IMR-90 (cell line): Measurements from ENCODE around the gene TOMM34. TPM values are rescaled to one million over a fixed set of nuclear protein-coding genes. Genes with fewer than 3 reads are reported as not detected.

Experiments
- ATAC-seq: fragments of 200-7000 bp; cut with Tn5 transposase; 2 replicates; pipeline ENCODE4 v1.9.1; 2020; ENCODE audit warnings: low read depth, mild to moderate bottlenecking, moderate library complexity
- BruUV-seq: library from RNA; stranded (reverse); fragments of 400-500 nt; replicated peaks from 2 replicates; lab custom pipeline; 2021; lab: Mats Ljungman, UMichigan
- CTCF ChIA-PET: fragments of 300-600 bp; formaldehyde crosslinking; extraction: SDS; loops from one replicate; lab custom pipeline; 2021; ENCODE audit warnings: antibody characterized with exemption; lab: Yijun Ruan, JAX
- POLR2A ChIA-PET: fragments of 300-600 bp; sonication (Branson Sonifier 250); formaldehyde crosslinking; loops from one replicate; lab custom pipeline; 2022; ENCODE audit warnings: antibody characterized with exemption; ENCODE audit not compliant: unreplicated experiment; lab: Charles Lee
- DNase-seq: peaks from one replicate; pipeline ENCODE4 v3.0.0; 2013
- H2AFZ ChIP-seq: replicated peaks from 2 replicates; pipeline ENCODE3; 2013; ENCODE audit warnings: low read length, mild to moderate bottlenecking; ENCODE audit not compliant: poor library complexity
- H2AK5ac ChIP-seq: 2 replicates; pipeline ENCODE4 v1.6.1; 2013; ENCODE audit warnings: low read depth, low read length, inconsistent platforms
- H2AK9ac ChIP-seq: replicated peaks from 2 replicates; pipeline ENCODE3; 2013; ENCODE audit warnings: mild to moderate bottlenecking, low read depth, low read length, moderate library complexity; ENCODE audit not compliant: poor library complexity
- H2BK120ac ChIP-seq: 2 replicates; pipeline ENCODE4 v1.6.1; 2013; ENCODE audit warnings: low read depth, low read length, inconsistent platforms
- H2BK15ac ChIP-seq: 3 replicates; pipeline ENCODE4 v1.6.1; 2013; ENCODE audit warnings: low read depth, low read length, inconsistent platforms
- H2BK20ac ChIP-seq: 2 replicates; pipeline ENCODE4 v1.6.1; 2013; ENCODE audit warnings: low read depth, mild to moderate bottlenecking, inconsistent platforms, low read length, moderate library complexity
- H2BK5ac ChIP-seq: 2 replicates; pipeline ENCODE4 v1.6.1; 2013; ENCODE audit warnings: mild to moderate bottlenecking, low read depth, low read length, inconsistent platforms; ENCODE audit not compliant: poor library complexity, severe bottlenecking
- H3K14ac ChIP-seq: replicated peaks from 2 replicates; pipeline ENCODE4 v1.6.1; 2013; ENCODE audit warnings: low read depth, low read length, inconsistent platforms
- H3K18ac ChIP-seq: 2 replicates; pipeline ENCODE4 v1.6.1; 2013; ENCODE audit warnings: low read depth, low read length, control low read depth
- H3K23ac ChIP-seq: 2 replicates; pipeline ENCODE4 v1.6.1; 2013; ENCODE audit warnings: low read depth, low read length, inconsistent platforms
- H3K27ac ChIP-seq: 2 replicates; pipeline ENCODE4 v1.5.1; 2013; ENCODE audit warnings: mild to moderate bottlenecking, control low read depth, low read length; ENCODE audit not compliant: insufficient read depth
- H3K27me3 ChIP-seq: 2 replicates; pipeline ENCODE4 v1.6.1; 2013; ENCODE audit warnings: low read length; ENCODE audit not compliant: control insufficient read depth, insufficient read depth
- H3K36me3 ChIP-seq: 2 replicates; pipeline ENCODE4 v1.6.1; 2013; ENCODE audit warnings: low read length, mixed read lengths; ENCODE audit not compliant: control insufficient read depth, insufficient read depth
- H3K4ac ChIP-seq: 2 replicates; pipeline ENCODE4 v1.6.1; 2013; ENCODE audit warnings: low read depth, low read length, inconsistent platforms
- H3K4me1 ChIP-seq: 2 replicates; pipeline ENCODE4 v1.6.1; 2013; ENCODE audit warnings: low read length, mixed read lengths; ENCODE audit not compliant: control insufficient read depth, insufficient read depth
- H3K4me2 ChIP-seq: 2 replicates; pipeline ENCODE4 v1.6.1; 2013; ENCODE audit warnings: low read depth, mild to moderate bottlenecking, control low read depth, low read length, moderate library complexity
- H3K4me3 ChIP-seq: 2 replicates; pipeline ENCODE4 v1.5.1; 2013; ENCODE audit warnings: low read depth, mild to moderate bottlenecking, control low read depth, low read length, moderate library complexity; ENCODE audit not compliant: insufficient read depth
- H3K56ac ChIP-seq: 2 replicates; pipeline ENCODE4 v1.6.1; 2013; ENCODE audit warnings: low read length, inconsistent platforms; ENCODE audit not compliant: insufficient read depth; ENCODE audit errors: extremely low read depth
- H3K79me1 ChIP-seq, 2 experiments: 2 replicates each; pipeline ENCODE4 v1.6.1; 2013; ENCODE audit warnings: low read length in 2 of 2, inconsistent platforms in 1 of 2, low read depth in 1 of 2
- H3K9ac ChIP-seq: 2 replicates; pipeline ENCODE4 v1.6.1; 2013; ENCODE audit warnings: low read depth, low read length, control low read depth
- H3K9me1 ChIP-seq: 2 replicates; pipeline ENCODE4 v1.6.1; 2013; ENCODE audit warnings: low read length, inconsistent platforms; ENCODE audit not compliant: insufficient read depth
- H3K9me3 ChIP-seq: 2 replicates; pipeline ENCODE4 v1.6.1; 2013; ENCODE audit warnings: low read length; ENCODE audit not compliant: control insufficient read depth, insufficient read depth
- H4K20me1 ChIP-seq: 2 replicates; pipeline ENCODE4 v1.6.1; 2013; ENCODE audit warnings: low read length, inconsistent platforms; ENCODE audit not compliant: insufficient read depth
- H4K5ac ChIP-seq: 2 replicates; pipeline ENCODE4 v1.6.1; 2013; ENCODE audit warnings: mild to moderate bottlenecking, low read depth, low read length, control low read depth
- H4K8ac ChIP-seq, 2 experiments: 2 replicates each; pipeline ENCODE4 v1.6.1; 2013; ENCODE audit warnings: low read depth in 2 of 2, low read length in 2 of 2, control low read depth in 1 of 2, inconsistent platforms in 1 of 2
- H4K91ac ChIP-seq: 2 replicates; pipeline ENCODE4 v1.6.1; 2013; ENCODE audit warnings: low read depth, low read length, inconsistent platforms; ENCODE audit not compliant: insufficient read depth
- BHLHE40 ChIP-seq: fragments of 150-350 bp; IDR thresholded peaks from 2 replicates; pipeline ENCODE4 v1.6.1; 2016; ENCODE audit warnings: mild to moderate bottlenecking, low read depth, low read length
- CEBPB ChIP-seq: IDR thresholded peaks from 2 replicates; pipeline ENCODE4 v1.6.1; 2012; ENCODE audit warnings: low read depth, low read length, improper control_type of control experiment
- CHD1 ChIP-seq: IDR thresholded peaks from 2 replicates; pipeline ENCODE4 v1.6.1; 2012; ENCODE audit warnings: low read depth, low read length, improper control_type of control experiment
- CTCF ChIP-seq: conservative IDR thresholded peaks from 2 replicates; pipeline ENCODE4 v1.5.1; 2012; ENCODE audit warnings: mild to moderate bottlenecking, low read depth, low read length, improper control_type of control experiment
- ELK1 ChIP-seq: fragments of 150-350 bp; IDR thresholded peaks from 2 replicates; pipeline ENCODE4 v1.6.1; 2016; ENCODE audit warnings: low read depth, mild to moderate bottlenecking, low read length, moderate library complexity, borderline replicate concordance
- FOS ChIP-seq: fragments of 150-350 bp; IDR thresholded peaks from 2 replicates; pipeline ENCODE4 v1.6.1; 2016; ENCODE audit warnings: low read depth, low read length
- MAZ ChIP-seq: IDR thresholded peaks from 2 replicates; pipeline ENCODE4 v1.6.1; 2012; ENCODE audit warnings: low read depth, mild to moderate bottlenecking, low read length, improper control_type of control experiment, moderate library complexity, borderline replicate concordance
- MXI1 ChIP-seq: IDR thresholded peaks from 2 replicates; pipeline ENCODE4 v1.6.1; 2012; ENCODE audit warnings: low read depth, mild to moderate bottlenecking, low read length, moderate library complexity, borderline replicate concordance
- NFE2L2 ChIP-seq: fragments of 150-350 bp; IDR thresholded peaks from 2 replicates; pipeline ENCODE4 v1.6.1; 2016; ENCODE audit warnings: low read depth, mild to moderate bottlenecking, low read length
- POLR2A ChIP-seq: IDR thresholded peaks from 2 replicates; pipeline ENCODE4 v1.6.1; 2012; ENCODE audit warnings: mild to moderate bottlenecking, low read depth, low read length
- RAD21 ChIP-seq: IDR thresholded peaks from 2 replicates; pipeline ENCODE4 v1.6.1; 2012; ENCODE audit warnings: low read length, improper control_type of control experiment
- RCOR1 ChIP-seq: IDR thresholded peaks from 2 replicates; pipeline ENCODE4 v1.6.1; 2012; ENCODE audit warnings: mild to moderate bottlenecking, low read length, improper control_type of control experiment; ENCODE audit not compliant: insufficient replicate concordance
- RFX5 ChIP-seq: IDR thresholded peaks from 2 replicates; pipeline ENCODE4 v1.8.0; 2012; ENCODE audit warnings: low read depth, mild to moderate bottlenecking, low read length, moderate library complexity
- SMC3 ChIP-seq: fragments of 150-350 bp; IDR thresholded peaks from 2 replicates; pipeline ENCODE4 v1.6.1; 2016; ENCODE audit warnings: low read depth, mild to moderate bottlenecking, antibody characterized with exemption, low read length, moderate library complexity
- USF2 ChIP-seq: fragments of 150-350 bp; IDR thresholded peaks from 2 replicates; pipeline ENCODE4 v1.6.1; 2017; ENCODE audit warnings: mild to moderate bottlenecking, antibody characterized with exemption, low read length, low read depth
- WGBS, 2 experiments: methylation state at CpG; one replicate each; pipeline versions ENCODE4 v1.1.5 to v1.1.7; 2013; ENCODE audit warnings: missing lambda C conversion rate in 2 of 2; ENCODE audit not compliant: insufficient read length in 1 of 2; ENCODE audit errors: extremely low coverage in 2 of 2; 5-methylcytosine and 5-hydroxymethylcytosine counted together
- dilution Hi-C: fragments of 300-500 bp; cut with HindIII; formaldehyde crosslinking; loops from one replicate; pipeline ENCODE4 v1.14.3; 2018; ENCODE audit warnings: low sequenced_read_pairs; ENCODE audit not compliant: unreplicated experiment
- in situ Hi-C: fragments of 300-500 bp; cut with MboI; formaldehyde crosslinking; loops from 3 replicates; pipeline ENCODE4 v1.14.3; 2019; ENCODE audit warnings: low sequenced_read_pairs, inconsistent platforms, mixed read lengths
- intact Hi-C: fragments of 100-400 bp; cut with micrococcal nuclease; formaldehyde crosslinking; loops from 2 replicates; pipeline ENCODE4 v1.10.0; 2022
- polyA plus RNA-seq, 3 experiments: library from polyadenylated mRNA; depleted of rRNA; stranded (reverse); fragments of >200 nt; gene quantifications; 2 replicates each; pipeline ENCODE4 v1.2.3, GENCODE V29; 2012; ENCODE audit warnings: low replicate concordance in 1 of 3
- total RNA-seq: library from RNA; depleted of rRNA; stranded (reverse); fragments of >200 nt; gene quantifications from 2 replicates; pipeline ENCODE4 v1.2.3, GENCODE V29; 2012

TOMM34 gene
- total and polyA plus RNA-seq, 2 of the 4 experiments (the other 2 are of a cell fraction): 97.5 to 101 TPM

GRCh38 chr20:44954211-44954610 lies 6.0 kb downstream of the TOMM34 start:
- DNase-seq (no peak), ATAC-seq (no peak)
- Histone ChIP-seq H3K4ac (no peak overlapping the region), H3K9me3 (no peaks in the 10 kb centered on the region), H3K9me1 (peaks cover 8% of the 10 kb centered on the region), H4K91ac (no peak overlapping the region), H2BK5ac (no peak overlapping the region), H2BK20ac (no peak overlapping the region), H3K27ac (no peak overlapping the region), H3K23ac (no peak overlapping the region), H3K18ac (no peak overlapping the region), H3K9ac (no peak overlapping the region), H2AFZ (no peak overlapping the region), H3K4me3 (no peak overlapping the region), H2AK5ac (no peak overlapping the region), H3K4me1 (peaks cover 5% of the 10 kb centered on the region), H3K36me3 (peaks cover 53% of the 10 kb centered on the region), H2BK120ac (no peak overlapping the region), H2BK15ac (no peak overlapping the region), H3K4me2 (no peak overlapping the region), H4K8ac (no peak overlapping the region), H3K14ac (no peak overlapping the region), H2AK9ac (no peak overlapping the region), H3K27me3 (no peaks in the 10 kb centered on the region), H4K20me1 (peaks cover 8% of the 10 kb centered on the region; the same call in 1 of the 2 replicates), H3K56ac (no peak overlapping the region), H4K5ac (no peak overlapping the region), H3K79me1 (peaks cover 43 to 59% of the 10 kb centered on the region in 2 experiments)
- intact Hi-C loops: no loop called here
- WGBS, 2 experiments: 100% methylated on average over 2 of the region's 5 CpGs; no CpG with 5 or more reads in 1 of the 2 experiments
- no peak for TF ChIP-seq CHD1
- no peak for TF ChIP-seq CTCF
- no peak for TF ChIP-seq BHLHE40
- TF ChIP-seq RAD21: no peak
- no peak for TF ChIP-seq NFE2L2
- TF ChIP-seq RFX5: no peak
- no peak for TF ChIP-seq MAZ
- no peak for TF ChIP-seq FOS
- no peak for TF ChIP-seq USF2
- TF ChIP-seq RCOR1: no peak
- no peak for TF ChIP-seq MXI1
- TF ChIP-seq SMC3: no peak
- no peak for TF ChIP-seq ELK1
- TF ChIP-seq POLR2A: no peak
- TF ChIP-seq CEBPB: no peak
- ChIA-PET POLR2A (no interaction called here), CTCF (interaction anchor here (0.6 kb wide), 1 partner anchor 917 kb away, joined by 4 read pairs; no protein-coding TSS in a partner anchor)
- in situ Hi-C loops: no loop called here
- no TSS peak for BruUV-seq
- dilution Hi-C loops: no loop called here
